Measurements from ENCODE around the gene LYZ. TPM values are rescaled to one million over a fixed set of nuclear protein-coding genes. Genes with fewer than 3 reads are reported as not detected.

LYZ gene
- total RNA-seq, 1 experiment from 2014 or later, result not detected

DNA sequence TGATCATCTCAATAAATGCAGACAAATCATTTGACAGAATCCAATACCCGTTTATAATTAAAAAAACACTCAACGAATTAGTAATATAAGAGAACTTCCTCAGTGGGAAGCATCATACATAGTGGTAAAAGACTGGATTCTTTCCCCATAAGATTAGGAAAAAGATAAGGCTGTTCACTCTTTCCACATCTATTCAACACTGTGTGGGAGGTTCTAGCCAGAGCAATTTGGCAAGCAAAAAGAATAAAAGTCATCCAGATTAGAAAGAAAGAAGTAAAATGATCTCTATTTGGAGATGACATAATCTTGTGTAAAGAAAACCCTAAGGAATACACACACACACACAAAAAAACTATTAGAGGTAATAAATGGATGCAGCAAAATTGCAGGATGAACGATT, 49.8 kb downstream of the LYZ start:
- Histone ChIP-seq H3K27ac (ENCODE audit: insufficient read length, low read depth, low read length) (no peak overlapping the region), H2AK5ac (ENCODE audit: insufficient read length, low read length) (no peak overlapping the region), H3K18ac (ENCODE audit: insufficient read length, low read depth, low read length) (no peak overlapping the region), H4K20me1 (ENCODE audit: control insufficient read depth, insufficient read depth, insufficient read length) (no peaks in the 10 kb centered on the region), H3K4ac (ENCODE audit: low read depth, low read length) (no peak overlapping the region), H2BK5ac (ENCODE audit: insufficient read length, low read length) (no peak overlapping the region), H2AFZ (ENCODE audit: low read length) (no peak overlapping the region), H3K79me2 (ENCODE audit: insufficient read depth, low read length) (no peaks in the 10 kb centered on the region), H3T11ph (ENCODE audit: low read length) (no peak overlapping the region), H4K91ac (ENCODE audit: insufficient read length, low read depth, low read length) (no peak overlapping the region), H2BK120ac (ENCODE audit: low read depth, low read length, poor library complexity, severe bottlenecking) (no peak overlapping the region), H2BK15ac (ENCODE audit: low read depth, low read length) (no peak overlapping the region), H2BK12ac (ENCODE audit: insufficient read length, low read depth, low read length) (no peak overlapping the region), H3K14ac (ENCODE audit: insufficient read depth, low read length) (no peak overlapping the region), H4K8ac (replicated peaks; ENCODE audit: insufficient read length, low read depth, low read length) (no peak overlapping the region), H3K9ac (ENCODE audit: extremely low read depth, insufficient read length, low read length) (no peak overlapping the region), H3K4me1 (ENCODE audit: insufficient read depth, low read length) (no peaks in the 10 kb centered on the region), H3K9me3 (ENCODE audit: control insufficient read depth, low read depth, low read length) (no peaks in the 10 kb centered on the region), H3K23me2 (ENCODE audit: insufficient read length, low read depth, low read length, poor library complexity, severe bottlenecking) (no peaks in the 10 kb centered on the region), H3K56ac (ENCODE audit: insufficient read length, low read depth, low read length) (no peak overlapping the region), H3K4me2 (ENCODE audit: insufficient read depth, insufficient read length, low read length) (no peak overlapping the region), H4K5ac (ENCODE audit: insufficient read length, low read depth, low read length) (no peak overlapping the region), H3K23ac (ENCODE audit: insufficient read length, low read depth, low read length) (no peak overlapping the region), H3K27me3 (ENCODE audit: insufficient read depth, low read length) (no peaks in the 10 kb centered on the region), H2BK20ac (ENCODE audit: low read depth, low read length, poor library complexity, severe bottlenecking) (no peak overlapping the region), H3K79me1 (ENCODE audit: insufficient read depth, low read depth, low read length, poor library complexity, severe bottlenecking) (no peaks in the 10 kb centered on the region)
- no peak overlapping the region for H3K4me3 Mint-ChIP-seq
- no peak for DNase-seq
- WGBS (ENCODE audit: extremely low coverage, insufficient read length, low lambda C conversion rate), result no CpG with 5 or more reads among the region's 3 CpGs
- peaks cover 0 to 4% of the 10 kb centered on the region in 2 experiments; a peak in 2 of 5 replicates for H3K9me3 Mint-ChIP-seq
- no peaks in the 10 kb centered on the region for H3K27me3 Mint-ChIP-seq (ENCODE audit: low read depth)
- H3K4me1 Mint-ChIP-seq, result no peaks in the 10 kb centered on the region
- TF ChIP-seq, protein P1, sequence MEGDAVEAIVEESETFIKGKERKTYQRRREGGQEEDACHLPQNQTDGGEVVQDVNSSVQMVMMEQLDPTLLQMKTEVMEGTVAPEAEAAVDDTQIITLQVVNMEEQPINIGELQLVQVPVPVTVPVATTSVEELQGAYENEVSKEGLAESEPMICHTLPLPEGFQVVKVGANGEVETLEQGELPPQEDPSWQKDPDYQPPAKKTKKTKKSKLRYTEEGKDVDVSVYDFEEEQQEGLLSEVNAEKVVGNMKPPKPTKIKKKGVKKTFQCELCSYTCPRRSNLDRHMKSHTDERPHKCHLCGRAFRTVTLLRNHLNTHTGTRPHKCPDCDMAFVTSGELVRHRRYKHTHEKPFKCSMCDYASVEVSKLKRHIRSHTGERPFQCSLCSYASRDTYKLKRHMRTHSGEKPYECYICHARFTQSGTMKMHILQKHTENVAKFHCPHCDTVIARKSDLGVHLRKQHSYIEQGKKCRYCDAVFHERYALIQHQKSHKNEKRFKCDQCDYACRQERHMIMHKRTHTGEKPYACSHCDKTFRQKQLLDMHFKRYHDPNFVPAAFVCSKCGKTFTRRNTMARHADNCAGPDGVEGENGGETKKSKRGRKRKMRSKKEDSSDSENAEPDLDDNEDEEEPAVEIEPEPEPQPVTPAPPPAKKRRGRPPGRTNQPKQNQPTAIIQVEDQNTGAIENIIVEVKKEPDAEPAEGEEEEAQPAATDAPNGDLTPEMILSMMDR (conservative IDR thresholded peaks at IDR 0.05), result no peak
- H3K36me3 Mint-ChIP-seq (ENCODE audit: insufficient read depth in 1 of 3, low read depth in 3 of 3), result peaks cover 8 to 17% (median 10%) of the 10 kb centered on the region in 3 experiments; a peak in 5 of 7 replicates
- no peak overlapping the region for H3K27ac Mint-ChIP-seq
